Measurements from ENCODE around the gene OGG1. TPM values are rescaled to one million over a fixed set of nuclear protein-coding genes. Genes with fewer than 3 reads are reported as not detected.

Gene OGG1
- total and polyA plus RNA-seq, 12 donors, result 13.3 to 34.9 (median 21.9) TPM

DNA sequence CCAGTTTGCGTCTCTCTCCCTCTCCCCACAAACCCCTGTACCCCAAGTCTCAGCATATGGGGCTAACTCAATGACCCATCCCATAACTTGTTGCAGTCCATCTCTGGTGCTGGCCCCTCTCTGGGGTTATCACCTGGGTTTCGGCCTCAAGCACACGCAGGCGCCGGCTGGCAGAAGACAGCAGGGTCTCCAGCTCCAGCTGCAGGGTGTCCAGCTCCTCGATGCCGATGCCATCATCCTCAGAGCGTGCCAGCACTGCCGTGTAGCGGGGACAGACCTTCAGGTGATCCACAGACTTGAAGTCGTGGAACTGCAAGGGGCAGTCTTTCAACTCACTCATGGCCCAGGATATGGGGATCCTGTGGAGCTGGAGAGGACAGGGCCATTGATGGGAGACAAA, 41.4 kb downstream of the OGG1 start:
- TF ChIP-seq, protein P1, sequence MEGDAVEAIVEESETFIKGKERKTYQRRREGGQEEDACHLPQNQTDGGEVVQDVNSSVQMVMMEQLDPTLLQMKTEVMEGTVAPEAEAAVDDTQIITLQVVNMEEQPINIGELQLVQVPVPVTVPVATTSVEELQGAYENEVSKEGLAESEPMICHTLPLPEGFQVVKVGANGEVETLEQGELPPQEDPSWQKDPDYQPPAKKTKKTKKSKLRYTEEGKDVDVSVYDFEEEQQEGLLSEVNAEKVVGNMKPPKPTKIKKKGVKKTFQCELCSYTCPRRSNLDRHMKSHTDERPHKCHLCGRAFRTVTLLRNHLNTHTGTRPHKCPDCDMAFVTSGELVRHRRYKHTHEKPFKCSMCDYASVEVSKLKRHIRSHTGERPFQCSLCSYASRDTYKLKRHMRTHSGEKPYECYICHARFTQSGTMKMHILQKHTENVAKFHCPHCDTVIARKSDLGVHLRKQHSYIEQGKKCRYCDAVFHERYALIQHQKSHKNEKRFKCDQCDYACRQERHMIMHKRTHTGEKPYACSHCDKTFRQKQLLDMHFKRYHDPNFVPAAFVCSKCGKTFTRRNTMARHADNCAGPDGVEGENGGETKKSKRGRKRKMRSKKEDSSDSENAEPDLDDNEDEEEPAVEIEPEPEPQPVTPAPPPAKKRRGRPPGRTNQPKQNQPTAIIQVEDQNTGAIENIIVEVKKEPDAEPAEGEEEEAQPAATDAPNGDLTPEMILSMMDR (IDR thresholded peaks at IDR 0.05), result no peak
- TF ChIP-seq POLR2A (IDR thresholded peaks at IDR 0.05), result no peak
- peaks cover 36 to 61% of the 10 kb centered on the region in 2 donors for H3K4me1 ChIP-seq (replicated peaks in 1 of 2)
- intact Hi-C loops (cut with DNase I), result no loop called here
- H3K4me3 ChIP-seq, result no peak overlapping the region
- peak overlapping the region in 3 of 5 donors; percentile 89 to 97 (median 96) for H3K27ac ChIP-seq
- H3K27me3 ChIP-seq, result no peaks in the 10 kb centered on the region
- H3K9me3 ChIP-seq (replicated peaks in 1 of 3), result no peaks in the 10 kb centered on the region
- 79 to 97% (median 85%) methylated on average over 8 to 11 of the region's 11 CpGs for WGBS, 4 donors
- DNase-seq, result no peak
- H3K36me3 ChIP-seq (replicated peaks in 1 of 2), result peaks cover 0 to 21% of the 10 kb centered on the region in 2 donors

DNA sequence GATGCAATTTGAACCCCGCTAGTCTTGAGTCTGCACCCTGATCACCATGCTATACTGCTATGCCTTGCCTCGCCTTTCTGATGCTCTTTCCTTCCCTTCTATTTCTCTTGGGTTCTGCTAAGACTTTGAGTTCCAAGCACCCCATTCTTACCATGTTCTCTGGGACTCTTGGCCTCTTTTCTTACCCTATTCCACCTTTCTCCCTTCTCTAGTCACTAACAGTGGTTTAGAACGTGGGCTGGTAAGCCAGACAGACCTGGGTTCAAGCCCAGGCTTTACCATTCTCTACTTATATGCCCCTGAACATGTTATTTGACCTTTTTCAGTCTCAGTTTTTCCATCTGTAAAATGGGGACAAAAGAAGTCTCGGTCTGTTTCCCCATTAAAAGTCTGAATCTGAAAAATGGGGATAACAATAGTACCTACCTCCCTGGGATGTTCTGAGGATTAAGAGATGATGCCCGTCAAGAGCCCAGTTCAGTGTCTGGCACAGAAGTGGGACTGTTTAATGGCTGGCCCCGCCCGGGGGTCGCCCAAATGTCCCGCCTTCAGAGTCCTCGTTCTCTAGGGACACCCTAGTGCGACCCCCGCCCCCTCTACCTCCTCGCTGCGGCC, 42.1 kb downstream of the OGG1 start:
- Histone ChIP-seq H3K27ac (peak overlapping the region; percentile 88 to 97 (median 96)), H3K27me3 (no peaks in the 10 kb centered on the region), H3K4me3 (peak overlapping the region; percentile 72 to 80 (median 72)), H3K36me3 (replicated peaks in 1 of 2) (peaks cover 0 to 17% of the 10 kb centered on the region in 2 donors), H3K4me1 (replicated peaks in 1 of 2) (peaks cover 29 to 57% of the 10 kb centered on the region in 2 donors), H3K9me3 (replicated peaks in 1 of 3) (no peaks in the 10 kb centered on the region)
- intact Hi-C loops (cut with DNase I), result no loop called here
- TF ChIP-seq POLR2A (IDR thresholded peaks at IDR 0.05), result no peak
- TF ChIP-seq, protein P1 (IDR thresholded peaks at IDR 0.05), result no peak
- DNase-seq, result no peak
- WGBS, 4 donors, result 16 to 25% (median 18%) methylated on average over 10 to 14 of the region's 14 CpGs

DNA sequence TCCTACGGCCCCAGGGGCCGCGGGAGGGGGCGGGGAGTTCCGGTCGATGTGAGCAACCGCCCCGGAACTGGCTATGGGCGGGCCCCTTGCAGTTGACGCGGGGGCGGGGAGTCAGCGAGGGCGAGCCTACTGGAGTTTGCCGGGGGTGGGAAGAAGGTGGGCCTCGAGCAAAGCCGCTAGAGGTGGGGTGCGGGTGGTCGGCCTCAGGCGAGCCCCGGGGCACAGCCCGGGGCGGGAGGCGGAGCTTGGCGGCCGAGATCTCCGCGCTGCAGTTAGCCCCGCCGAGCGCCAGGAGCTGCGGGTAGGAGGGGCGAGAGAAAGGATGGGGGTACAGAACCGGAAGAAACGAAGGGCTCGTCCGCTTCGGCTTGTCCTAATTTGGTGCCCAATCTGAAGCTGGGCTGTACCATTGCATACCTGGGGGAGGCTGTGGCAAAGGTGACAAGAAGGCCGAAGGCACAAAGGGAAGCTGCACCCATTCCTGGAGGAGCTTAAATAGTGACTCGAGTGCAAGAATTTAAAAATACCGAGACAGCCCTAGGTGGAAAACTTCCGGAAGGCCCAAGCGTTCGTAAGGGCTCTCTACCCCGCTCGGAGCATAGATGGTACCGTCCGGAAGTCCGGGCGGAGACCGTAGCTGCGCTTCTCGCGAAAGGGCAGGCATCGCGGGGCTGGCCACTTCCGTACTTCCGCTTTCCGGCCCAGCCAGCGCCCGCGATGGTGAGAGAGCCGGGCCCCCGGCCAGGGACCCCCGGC, 42.8 kb downstream of the OGG1 start, which contains the start of the genes ARPC4 and TADA3:
Gene ARPC4, plus strand, starts transcription at position 678 of the 756 bp plus-strand sequence. Its CDS starts 40 bp downstream, at position 718.
Gene TADA3, minus strand, starts transcription at position 69 of the 756 bp plus-strand sequence. CDS start 1,007 bp downstream, outside the sequence.
- intact Hi-C loops (cut with DNase I), result no loop called here
- TF ChIP-seq POLR2A (IDR thresholded peaks at IDR 0.05), result peak; percentile 56
- TF ChIP-seq, protein P1 (IDR thresholded peaks at IDR 0.05), result peak in 4 of 6 experiments; percentile 15 to 35 (median 26)
- H3K4me1 ChIP-seq (replicated peaks in 1 of 2), result peaks cover 22 to 50% of the 10 kb centered on the region in 2 donors
- peak within 1 kb of the TSS; percentile 88 to 97 (median 96) for H3K27ac ChIP-seq
- H3K4me3 ChIP-seq, result peak within 1 kb of the TSS; percentile 72 to 80 (median 72)
- H3K36me3 ChIP-seq (replicated peaks in 1 of 2), result peaks cover 0 to 21% of the 10 kb centered on the region in 2 donors
- no peaks in the 10 kb centered on the region for H3K27me3 ChIP-seq
- H3K9me3 ChIP-seq (replicated peaks in 1 of 3), result no peaks in the 10 kb centered on the region
- DNase-seq, result peak; percentile 90 to 95 (median 93)
- 1 to 2% (median 1%) methylated on average over 14 to 65 of the region's 65 CpGs for WGBS, 4 donors

DNA sequence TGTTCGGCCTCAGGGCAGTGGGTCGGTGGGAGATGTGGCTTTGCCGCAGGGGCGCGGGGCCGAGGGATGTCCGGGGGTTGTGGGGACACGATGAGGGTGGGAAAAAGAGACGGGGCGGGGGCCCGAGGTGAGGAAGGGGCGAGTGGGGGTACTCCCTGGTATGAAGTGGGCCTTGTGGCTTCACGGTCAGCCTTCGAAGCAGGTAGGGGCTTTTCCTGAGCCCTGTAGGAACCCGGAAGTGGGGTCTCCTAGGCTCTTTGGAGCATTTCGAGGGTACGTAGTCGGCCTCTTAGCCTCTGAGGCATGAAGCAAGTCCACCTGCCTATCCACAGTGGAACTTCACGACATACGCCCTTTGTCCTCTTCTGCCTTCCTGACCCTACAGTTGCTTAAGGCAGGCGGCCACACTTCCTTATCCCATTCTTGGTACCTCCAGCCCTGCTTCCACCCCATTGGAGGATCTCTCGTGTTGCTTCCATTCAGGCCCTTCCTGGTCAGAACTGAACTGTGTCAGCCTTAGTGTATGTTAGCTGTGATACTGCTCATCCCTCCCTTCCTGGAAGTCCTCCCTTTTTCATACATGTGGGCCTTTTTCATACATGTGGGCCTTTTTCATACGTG, 43.5 kb downstream of the OGG1 start:
- Histone ChIP-seq H3K9me3 (replicated peaks in 1 of 3) (no peaks in the 10 kb centered on the region), H3K27ac (peak overlapping the region; percentile 88 to 97 (median 96)), H3K4me3 (peak overlapping the region; percentile 72 to 73 (median 72)), H3K4me1 (replicated peaks in 1 of 2) (peaks cover 17 to 45% of the 10 kb centered on the region in 2 donors), H3K27me3 (no peaks in the 10 kb centered on the region), H3K36me3 (replicated peaks in 1 of 2) (peaks cover 0 to 28% of the 10 kb centered on the region in 2 donors)
- 0 to 1% (median 0%) methylated on average over 11 to 23 of the region's 23 CpGs for WGBS, 4 donors
- no peak for TF ChIP-seq POLR2A (IDR thresholded peaks at IDR 0.05)
- TF ChIP-seq, protein P1 (IDR thresholded peaks at IDR 0.05), result no peak
- intact Hi-C loops (cut with DNase I), result no loop called here
- DNase-seq, result peak in 4 of 7 donors; percentile 48 to 71 (median 49)

Data from adrenal gland (tissue), 12 donors.